Measurements from ENCODE around the gene GOT1.
A peak's percentile ranks its signal among the peaks of the same experiment; 100 is the strongest.

Gene GOT1

DNA sequence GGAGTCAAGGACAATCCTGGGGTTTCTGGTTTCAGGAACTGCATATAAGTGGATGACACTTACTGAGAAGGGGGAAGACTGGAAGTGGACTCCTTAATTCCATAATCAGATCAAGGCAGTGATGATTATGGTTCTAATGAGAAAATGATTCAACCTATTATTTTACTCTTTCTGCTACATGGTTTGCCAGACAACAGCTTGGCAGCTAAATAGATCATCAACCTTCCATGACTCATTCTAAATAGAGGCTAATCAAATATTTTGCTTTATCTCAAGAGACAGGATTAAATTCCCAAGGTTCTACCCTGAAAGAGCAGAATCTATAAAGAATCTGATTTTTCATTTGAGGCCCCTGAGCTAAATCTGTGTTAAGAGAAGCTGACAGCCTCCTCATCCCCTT is 55.0 kb downstream of the GOT1 start:
- H3K27ac ChIP-seq = no peak overlapping the region
- TF ChIP-seq, protein P1, sequence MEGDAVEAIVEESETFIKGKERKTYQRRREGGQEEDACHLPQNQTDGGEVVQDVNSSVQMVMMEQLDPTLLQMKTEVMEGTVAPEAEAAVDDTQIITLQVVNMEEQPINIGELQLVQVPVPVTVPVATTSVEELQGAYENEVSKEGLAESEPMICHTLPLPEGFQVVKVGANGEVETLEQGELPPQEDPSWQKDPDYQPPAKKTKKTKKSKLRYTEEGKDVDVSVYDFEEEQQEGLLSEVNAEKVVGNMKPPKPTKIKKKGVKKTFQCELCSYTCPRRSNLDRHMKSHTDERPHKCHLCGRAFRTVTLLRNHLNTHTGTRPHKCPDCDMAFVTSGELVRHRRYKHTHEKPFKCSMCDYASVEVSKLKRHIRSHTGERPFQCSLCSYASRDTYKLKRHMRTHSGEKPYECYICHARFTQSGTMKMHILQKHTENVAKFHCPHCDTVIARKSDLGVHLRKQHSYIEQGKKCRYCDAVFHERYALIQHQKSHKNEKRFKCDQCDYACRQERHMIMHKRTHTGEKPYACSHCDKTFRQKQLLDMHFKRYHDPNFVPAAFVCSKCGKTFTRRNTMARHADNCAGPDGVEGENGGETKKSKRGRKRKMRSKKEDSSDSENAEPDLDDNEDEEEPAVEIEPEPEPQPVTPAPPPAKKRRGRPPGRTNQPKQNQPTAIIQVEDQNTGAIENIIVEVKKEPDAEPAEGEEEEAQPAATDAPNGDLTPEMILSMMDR (conservative IDR thresholded peaks at IDR 0.05; ENCODE audit: low read depth) = no peak
- no peak for DNase-seq (ENCODE audit: low spot score)
- CTCF ChIA-PET = interaction anchor here (1.4 kb wide), 1 partner anchor 185 kb away, joined by 3 read pairs; no protein-coding TSS in a partner anchor
- POLR2A ChIA-PET (ENCODE audit: low non-redundant PET) = no interaction called here

DNA sequence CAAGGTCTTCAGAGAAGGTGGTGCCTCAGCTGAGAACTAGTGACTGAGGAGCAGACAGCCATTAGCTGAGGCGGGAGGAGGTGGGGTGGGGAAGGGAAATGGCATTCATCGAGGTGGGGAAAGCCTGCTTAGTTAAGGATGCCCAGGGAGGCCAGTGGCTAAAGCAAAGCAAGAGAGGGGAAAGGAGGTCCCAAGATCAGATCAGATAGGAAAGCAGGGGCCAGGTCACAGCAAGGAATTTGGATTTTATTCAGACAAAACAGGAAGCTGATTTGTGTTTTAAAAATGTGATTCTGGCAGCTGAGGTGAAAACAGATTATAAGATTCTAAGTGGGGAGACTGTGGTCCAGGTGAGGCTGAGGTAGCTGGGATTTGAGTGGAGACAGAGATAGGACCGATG is 55.5 kb downstream of the GOT1 start:
- H3K27ac ChIP-seq = no peak overlapping the region
- no peak for DNase-seq (ENCODE audit: low spot score)
- TF ChIP-seq, protein P1 (conservative IDR thresholded peaks at IDR 0.05; ENCODE audit: low read depth) = no peak
- ChIA-PET POLR2A (ENCODE audit: low non-redundant PET) (no interaction called here), CTCF (no interaction called here)

DNA sequence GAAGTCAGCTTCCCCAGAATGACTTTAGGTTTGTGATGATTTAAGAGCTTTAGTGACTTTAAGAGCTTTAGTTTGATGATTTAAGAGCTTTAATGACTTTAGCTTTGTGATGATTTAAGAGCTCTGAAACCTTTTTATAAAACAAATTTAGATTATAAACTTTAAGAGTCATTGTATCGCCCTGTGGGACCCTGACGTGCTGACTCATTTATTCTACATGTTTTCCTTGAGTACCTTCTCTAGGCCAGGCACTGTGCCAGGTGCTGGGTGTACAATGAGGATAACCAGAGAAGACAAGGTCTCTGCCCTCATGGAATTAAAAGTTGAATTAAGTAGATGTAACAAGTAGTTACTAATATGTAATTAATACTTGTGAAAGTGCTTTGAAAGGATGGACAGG is 55.9 kb downstream of the GOT1 start:
- CTCF ChIA-PET = no interaction called here
- H3K27ac ChIP-seq = no peak overlapping the region
- no peak for DNase-seq (ENCODE audit: low spot score)
- TF ChIP-seq, protein P1 (conservative IDR thresholded peaks at IDR 0.05; ENCODE audit: low read depth) = no peak
- POLR2A ChIA-PET (ENCODE audit: low non-redundant PET) = no interaction called here

DNA sequence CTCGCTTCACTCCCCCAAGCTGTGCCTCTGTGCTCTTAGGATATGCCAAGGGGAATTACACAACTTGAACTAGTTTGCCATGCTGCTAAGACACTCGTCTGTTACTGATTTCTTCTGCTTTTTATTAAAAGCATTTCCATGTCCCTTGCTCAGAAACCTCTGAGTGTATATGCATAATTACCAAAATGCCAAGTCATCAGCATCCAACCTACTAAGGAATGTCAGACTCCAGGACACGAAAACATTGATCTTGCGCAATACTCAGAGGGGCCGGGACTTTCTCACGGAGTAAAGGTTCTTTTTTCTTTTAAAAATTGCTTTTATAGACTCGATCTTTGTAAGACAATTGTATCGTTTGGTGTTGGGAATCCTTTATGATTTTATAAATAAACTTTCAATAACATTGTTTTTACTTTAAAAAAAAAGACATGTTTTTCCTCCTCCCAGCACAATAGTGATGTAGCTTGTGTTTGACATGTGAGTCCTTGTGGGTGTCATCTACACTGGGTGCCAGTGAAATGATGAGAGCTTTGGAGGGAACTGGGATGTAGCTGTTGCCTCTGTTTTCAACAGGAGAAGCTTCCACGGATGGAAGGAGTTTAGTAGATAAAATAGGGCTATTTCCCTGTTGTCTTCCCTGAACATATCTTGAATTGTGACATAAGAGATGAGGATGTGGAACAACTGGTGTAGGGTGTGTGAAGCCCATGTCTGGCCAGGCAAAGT is 57.7 kb downstream of the GOT1 start:
- no peak overlapping the region for H3K27ac ChIP-seq
- ChIA-PET POLR2A (ENCODE audit: low non-redundant PET) (no interaction called here), CTCF (no interaction called here)
- TF ChIP-seq, protein P1 (conservative IDR thresholded peaks at IDR 0.05; ENCODE audit: low read depth) = no peak
- no peak for DNase-seq (ENCODE audit: low spot score)

DNA sequence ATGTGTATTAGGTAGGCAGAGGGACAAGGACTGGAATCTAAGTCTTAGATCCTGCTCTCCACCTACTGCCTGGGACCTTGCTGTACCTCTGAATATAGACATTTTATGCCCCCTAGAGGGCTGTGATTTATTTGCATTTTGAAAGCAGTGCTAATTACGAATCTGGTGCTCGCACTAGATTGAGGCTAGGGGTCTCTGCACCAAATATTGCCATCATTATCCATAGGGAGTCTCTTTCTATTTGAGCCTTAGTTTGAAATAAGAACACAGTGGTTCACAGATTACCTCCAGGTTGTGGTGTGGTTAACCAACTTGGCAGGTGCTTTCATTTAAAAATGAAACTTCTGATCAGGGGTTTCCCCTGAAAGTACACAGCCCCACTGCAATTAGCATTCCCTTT is 59.4 kb downstream of the GOT1 start:
- ChIA-PET POLR2A (ENCODE audit: low non-redundant PET) (no interaction called here), CTCF (interaction anchor here (0.5 to 0.9 kb wide), 2 partner anchors 21 to 45 kb away, joined by 3 read pairs; no protein-coding TSS in a partner anchor)
- TF ChIP-seq, protein P1 (conservative IDR thresholded peaks at IDR 0.05; ENCODE audit: low read depth) = no peak
- no peak overlapping the region for H3K27ac ChIP-seq
- DNase-seq (ENCODE audit: low spot score) = peak; percentile 33

DNA sequence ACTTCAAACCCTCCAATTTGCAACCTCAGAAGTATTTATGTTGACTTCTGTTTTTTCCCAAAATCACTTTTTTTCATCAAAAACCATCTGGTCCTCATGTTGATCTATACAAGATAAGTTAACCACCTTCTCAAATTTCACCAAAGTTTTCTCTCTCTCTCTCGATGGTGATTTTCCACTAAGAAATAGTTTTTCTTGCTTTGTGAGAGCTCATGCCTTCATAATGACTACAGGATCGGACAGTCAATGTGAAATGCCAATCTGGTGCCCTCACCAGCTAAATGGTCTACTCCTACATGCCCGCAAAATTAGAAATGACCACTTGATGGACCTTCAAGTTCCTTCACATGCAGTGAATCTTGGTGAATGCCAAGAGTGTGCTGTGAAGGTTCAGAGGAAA is 60.9 kb downstream of the GOT1 start:
- CTCF ChIA-PET = interaction anchor here (0.6 to 1.1 kb wide), 2 partner anchors 944 to 1328 kb away, joined by 3 read pairs; no protein-coding TSS in a partner anchor
- H3K27ac ChIP-seq = no peak overlapping the region
- TF ChIP-seq, protein P1 (conservative IDR thresholded peaks at IDR 0.05; ENCODE audit: low read depth) = no peak
- POLR2A ChIA-PET (ENCODE audit: low non-redundant PET) = no interaction called here
- DNase-seq (ENCODE audit: low spot score) = no peak
